Middle frontal gyrus (tissue), 1 donor: ENCODE measurements around the gene KCNMB2.
"Not testable (repeated sequence)": the region's sequence is repeated elsewhere in the genome, so short reads cannot be mapped to it uniquely, and the experiment has no call there.

Experiments used
- DNase-seq: peaks from one replicate; pipeline ENCODE4 v3.0.0-alpha.2; 2015; ENCODE audit warnings: low spot score; ENCODE audit errors: extremely low spot score

Gene KCNMB2

GRCh38 chr3:178536211-178537079 is at the start of gene KCNMB2:
Gene KCNMB2 (plus strand): TSS chr3:178536436.
- DNase-seq = no peak

- no peak for DNase-seq
Measured at GRCh38 chr3:178486903-178487302, 49.3 kb upstream of the KCNMB2 start.

DNA sequence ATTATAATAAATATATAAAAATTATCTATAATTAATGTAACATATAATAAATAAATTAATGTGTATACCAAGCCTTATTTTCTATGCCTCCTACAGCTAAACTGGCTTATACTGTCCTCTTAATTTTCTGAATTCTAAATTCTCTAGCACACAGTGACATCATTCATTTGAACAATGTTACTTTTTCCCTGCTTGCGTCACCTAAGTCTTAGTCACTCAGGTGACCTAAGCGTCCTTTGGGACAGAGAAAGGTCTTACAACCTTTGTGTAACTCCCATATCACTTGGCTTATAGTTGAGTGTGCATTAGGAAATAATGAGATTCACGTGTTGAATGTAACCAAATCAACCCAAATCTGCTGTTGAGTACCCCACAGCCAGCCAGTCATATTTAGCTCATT is 48.5 kb upstream of the KCNMB2 start:
- no peak for DNase-seq

GRCh38 chr3:178491751-178492150 is 44.5 kb upstream of the KCNMB2 start:
- no peak for DNase-seq

DNA sequence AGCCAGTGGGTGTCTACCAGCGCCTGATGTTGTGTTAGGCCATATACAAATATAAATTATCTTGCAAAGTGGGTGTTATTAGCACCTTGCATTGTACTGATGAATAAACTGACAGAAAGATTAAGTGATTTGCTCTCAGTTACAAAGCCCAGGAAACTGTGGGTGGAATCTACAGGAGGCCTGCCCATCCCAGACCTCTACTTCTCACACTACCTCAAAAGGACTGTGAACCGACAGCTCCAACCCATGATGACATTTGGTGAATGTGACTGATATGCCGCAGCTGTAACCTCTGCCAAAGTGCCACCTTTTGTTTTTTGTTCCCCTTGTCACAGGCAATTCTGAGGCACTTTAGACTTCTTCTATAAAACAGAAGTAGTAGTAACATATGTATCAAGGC is 43.7 kb upstream of the KCNMB2 start:
- no peak for DNase-seq

DNA sequence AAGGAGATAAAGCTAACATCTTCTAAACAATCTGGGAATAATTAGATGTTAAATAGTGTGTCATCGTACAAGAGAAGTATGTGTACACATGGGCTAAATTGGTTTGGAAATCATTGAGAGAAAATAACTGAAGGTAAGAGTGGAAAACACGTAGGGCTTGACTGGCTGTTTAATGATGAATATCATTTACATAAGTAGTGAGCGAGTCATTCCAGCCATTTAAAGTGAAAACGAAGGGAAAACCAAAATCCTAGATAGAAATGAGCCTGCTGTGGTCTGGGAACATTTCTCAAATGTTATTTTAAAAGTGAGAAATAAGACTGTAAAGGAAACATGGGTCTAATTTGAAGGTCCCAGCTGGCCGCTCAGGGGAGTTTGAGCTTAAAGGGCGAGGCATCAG is 41.9 kb upstream of the KCNMB2 start:
- DNase-seq = no peak

DNA sequence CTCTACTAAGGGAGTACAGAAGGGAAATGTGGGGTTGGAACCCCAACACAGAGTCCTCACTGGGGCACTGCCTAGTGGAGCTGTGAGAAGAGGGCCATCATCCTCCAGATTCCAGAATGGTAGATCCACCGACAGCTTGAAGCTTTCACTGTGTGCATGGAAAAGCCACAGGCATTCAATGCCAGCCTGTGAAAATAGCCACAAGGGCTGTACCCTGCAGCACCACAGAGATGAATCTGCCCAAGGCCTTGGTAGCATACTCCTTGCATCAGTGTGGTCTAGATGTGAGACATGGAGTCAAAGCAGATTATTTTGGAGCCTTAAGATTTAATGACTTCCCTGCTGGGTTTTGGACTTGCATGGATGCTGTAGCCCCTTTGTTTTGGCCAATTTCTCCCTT is 39.3 kb upstream of the KCNMB2 start:
- no peak for DNase-seq

DNA sequence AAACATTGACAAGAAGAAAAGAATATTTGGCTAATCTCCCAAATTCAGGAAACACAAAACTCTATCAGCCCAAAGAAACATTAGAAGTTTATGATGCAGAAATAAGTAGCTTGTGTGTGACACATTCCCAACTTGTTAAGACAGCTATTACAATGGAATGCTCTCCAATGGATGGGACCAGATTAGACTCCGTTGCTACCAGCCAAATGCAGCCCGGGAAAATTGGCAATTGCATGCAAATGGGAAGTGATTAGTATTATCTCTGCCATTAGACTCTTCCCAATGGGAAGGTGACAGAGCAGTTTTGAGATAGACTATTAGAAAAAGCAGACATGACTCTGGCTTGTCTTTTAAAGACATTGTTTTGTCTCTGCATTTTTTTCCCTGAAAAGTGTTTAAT is 37.4 kb upstream of the KCNMB2 start:
- no peak for DNase-seq

GRCh38 chr3:178500631-178501030 is 35.6 kb upstream of the KCNMB2 start:
- no peak for DNase-seq

DNA sequence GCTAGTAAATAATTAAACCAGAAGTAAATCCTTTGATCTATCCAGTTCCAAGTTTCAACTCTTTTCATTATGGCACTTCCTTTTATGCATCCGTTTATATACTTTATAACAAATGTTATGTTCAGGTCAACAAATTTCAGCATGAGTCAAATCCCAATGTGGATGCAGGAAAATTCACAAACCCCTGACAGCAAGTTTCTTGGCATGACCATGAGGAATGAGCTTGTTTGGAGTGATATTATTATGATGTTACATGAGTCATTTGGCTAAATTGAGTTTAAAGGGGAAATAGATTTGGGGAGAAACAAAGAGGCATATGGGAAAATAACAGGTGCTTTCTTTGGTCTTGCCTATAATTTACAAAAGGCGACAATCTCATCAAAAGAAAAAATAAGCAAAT is 32.1 kb upstream of the KCNMB2 start:
- DNase-seq = no peak

DNA sequence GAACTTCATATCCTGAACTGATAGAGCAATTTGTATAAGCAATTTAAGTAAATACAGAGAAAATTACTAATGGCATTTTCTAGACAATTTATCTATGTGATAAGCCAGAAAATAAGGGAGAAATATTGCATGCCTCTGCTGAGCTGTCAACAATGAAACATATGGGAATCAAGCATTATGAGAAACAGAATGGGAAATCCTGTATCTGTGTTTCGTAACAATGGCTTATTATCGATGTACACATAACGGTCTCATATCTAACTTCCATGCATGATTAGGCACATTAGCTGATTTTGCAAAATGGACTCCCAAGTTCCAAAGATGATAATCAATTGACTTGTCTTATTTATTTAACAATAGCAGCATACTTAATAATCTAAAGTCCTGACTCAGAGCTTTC is 30.4 kb upstream of the KCNMB2 start:
- DNase-seq = no peak

DNA sequence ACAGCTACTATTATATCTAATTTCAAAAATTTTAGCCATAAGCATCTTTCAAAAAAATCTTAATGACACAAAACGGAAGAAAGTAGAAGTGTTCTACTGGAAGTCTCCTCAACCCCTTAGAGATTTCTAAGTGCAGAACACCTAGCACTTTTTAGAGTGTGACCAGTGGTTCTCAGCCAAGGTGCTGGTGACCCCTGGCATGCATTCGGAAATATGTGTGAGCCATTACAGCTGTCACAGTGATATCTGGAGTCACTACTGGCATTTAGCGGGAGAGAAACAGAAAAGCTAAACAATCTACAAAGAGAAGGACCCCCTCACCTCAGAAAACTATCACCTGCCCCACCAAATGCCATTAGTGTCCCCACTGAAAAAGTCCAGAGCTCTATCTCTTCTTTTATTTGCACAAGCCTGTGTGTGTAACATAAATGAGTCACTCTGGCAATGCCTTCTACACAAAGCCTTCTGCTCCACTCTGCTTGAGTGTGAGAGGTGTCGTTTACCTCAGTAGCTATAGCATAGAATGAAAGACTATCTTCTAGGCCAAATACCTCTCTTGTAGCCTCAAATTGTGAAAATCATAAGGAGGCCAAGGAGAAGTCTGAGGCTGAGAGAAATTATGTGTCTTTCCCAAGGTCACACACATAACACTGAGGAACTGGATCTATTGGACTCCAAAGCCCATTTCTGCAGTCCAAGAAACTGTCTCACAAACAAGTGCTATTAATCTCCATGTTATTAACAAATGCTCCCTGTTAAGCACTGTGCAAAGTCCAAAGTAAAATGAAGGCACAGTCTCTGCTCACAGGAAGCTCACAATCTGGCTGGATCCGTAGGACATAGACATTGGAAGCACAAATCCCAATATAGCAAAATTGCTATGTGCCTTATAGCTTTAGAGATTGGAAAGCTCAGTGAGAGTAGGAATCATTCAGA is 28.5 kb upstream of the KCNMB2 start:
- no peak for DNase-seq

DNA sequence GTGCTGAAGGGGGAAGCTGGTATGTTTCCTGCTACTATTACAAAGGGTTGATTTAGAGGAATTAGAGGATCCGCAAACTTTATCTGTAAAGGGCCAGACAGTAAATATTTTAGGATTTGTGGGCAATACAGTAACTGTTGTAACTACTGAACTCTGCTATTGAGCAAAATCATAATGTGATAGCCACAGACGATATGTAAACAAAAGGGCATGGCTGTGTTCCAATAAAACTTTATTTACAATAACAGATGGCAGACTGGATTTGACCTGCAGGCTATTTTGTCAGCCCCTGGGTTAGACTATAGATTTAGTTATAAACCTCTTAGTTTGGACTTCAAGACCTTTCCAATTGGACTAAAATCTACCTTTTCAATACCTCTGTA is 27.8 kb upstream of the KCNMB2 start:
- DNase-seq = no peak

GRCh38 chr3:178510496-178510895 is 25.7 kb upstream of the KCNMB2 start:
- no peak for DNase-seq

- no peak for DNase-seq
Measured at GRCh38 chr3:178512647-178513046, 23.6 kb upstream of the KCNMB2 start.

- no peak for DNase-seq
Measured at GRCh38 chr3:178513546-178514380, 22.5 kb upstream of the KCNMB2 start.

GRCh38 chr3:178514401-178514800 is 21.8 kb upstream of the KCNMB2 start:
- no peak for DNase-seq

- not testable (repeated sequence) for DNase-seq
Measured at GRCh38 chr3:178515076-178515744, 21.0 kb upstream of the KCNMB2 start.

DNA sequence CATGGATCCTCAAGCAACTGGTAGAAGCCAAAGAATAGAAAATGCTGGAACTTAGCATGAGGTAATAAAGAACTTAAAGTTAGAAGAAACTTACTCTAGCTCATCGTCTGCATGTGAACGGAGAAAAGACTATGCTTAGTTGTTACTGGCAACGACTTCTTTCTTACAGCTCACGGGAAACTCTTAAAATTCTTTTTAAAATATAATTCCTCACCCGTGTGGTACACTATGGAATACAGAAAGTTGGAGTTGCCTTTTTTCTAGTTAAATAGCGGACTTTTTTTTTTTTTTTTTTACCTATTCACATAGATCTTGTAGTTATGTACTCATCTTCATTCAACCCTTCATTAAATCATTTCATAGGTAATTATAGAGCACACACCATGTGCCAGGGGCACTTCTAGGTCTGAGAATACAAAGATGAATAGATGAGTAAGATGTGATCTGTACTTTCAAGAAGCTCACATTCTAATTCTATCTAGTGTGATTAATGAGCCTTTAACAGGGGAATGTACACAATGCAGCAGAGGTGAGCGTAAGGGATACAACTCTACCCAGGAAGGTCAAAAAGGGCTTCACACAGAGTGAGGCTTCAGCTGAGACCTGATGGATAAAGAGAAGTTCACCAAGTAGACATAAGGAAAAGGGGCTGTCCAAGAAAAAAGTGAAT is 18.4 kb upstream of the KCNMB2 start:
- DNase-seq = no peak

DNA sequence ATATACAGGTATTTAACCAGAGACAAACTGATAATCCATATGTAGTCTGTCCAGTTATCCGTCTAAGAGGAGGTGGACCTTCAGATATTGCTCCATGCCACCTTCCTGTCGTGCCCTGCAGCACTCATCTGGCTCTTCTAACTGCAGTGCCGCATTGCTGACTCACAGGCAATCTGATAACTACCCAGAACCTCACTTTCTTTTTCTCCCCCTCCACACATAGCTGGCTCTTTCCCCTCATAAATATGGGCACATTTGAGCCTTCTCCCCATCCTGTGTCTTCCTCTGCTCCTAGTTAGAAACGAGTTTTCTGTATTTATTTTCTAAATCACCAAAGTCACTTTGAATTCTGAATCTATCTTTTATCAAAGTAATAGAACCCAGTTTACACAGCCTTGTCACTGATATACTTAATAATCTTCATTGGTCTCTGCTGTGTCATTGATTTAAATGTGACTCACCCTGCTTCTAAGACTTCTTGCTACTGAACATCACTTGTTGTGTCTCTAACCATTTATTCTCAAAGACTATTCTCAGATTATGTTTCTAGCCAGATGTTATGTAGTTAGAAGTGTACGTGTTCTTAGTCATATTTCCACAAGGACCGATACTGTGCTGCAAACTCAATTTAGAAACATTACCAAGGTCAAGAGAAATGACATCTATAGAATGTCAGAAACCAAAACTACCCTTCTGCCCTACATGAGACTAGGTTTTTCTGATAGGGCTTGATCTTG is 17.4 kb upstream of the KCNMB2 start:
- no peak for DNase-seq
